Measurements from ENCODE around the gene MED1.

The MED1 gene

DNA sequence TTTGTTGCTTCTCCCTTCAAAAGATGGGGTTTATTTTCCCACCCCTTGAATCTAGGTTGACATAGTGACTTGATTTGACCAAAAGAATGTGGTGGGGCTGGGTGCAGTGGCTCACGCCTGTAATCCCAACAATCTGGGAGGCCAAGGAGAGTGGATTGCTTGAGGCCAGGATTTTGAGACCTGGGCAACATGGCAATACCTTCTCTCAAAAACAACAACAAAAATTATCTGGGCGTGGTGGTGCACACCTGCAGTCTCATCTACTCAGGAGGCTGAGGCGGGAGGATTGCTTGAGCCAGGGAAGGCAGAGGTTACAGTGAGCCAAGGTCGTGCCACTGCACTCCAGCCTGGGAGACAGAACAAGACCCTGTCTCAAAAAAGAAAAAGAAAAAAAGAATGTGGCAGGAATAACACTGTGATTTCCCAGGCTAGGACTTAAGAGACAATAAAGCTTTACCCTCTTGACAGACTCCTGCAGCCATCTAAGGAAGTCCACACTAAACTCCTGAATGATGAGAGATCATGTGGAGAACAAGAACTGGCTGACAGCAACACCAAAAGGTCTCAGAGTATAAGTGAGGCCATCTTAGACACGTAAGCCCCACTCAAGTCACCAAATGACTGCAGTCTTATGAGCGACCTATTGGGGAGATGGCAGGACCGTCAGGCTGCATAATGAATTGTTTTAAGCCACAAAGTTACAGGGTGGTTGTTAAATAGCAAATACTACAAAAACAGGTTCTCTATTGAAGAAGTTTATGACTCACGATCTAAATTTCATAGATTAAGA, 86.6 kb downstream of the MED1 start:
- Histone ChIP-seq H3K9me3 (ENCODE audit: control insufficient read depth, insufficient read depth, low read length) (no peaks in the 10 kb centered on the region), H3K9me2 (replicated peaks; ENCODE audit: control insufficient read depth, low read length) (no peaks in the 10 kb centered on the region), H3K4me3 (ENCODE audit: low read length) (no peak overlapping the region), H3K27ac (ENCODE audit: low read depth, low read length) (no peak overlapping the region), H3K36me3 (ENCODE audit: control insufficient read depth, low read length) (no peaks in the 10 kb centered on the region), H3F3A (ENCODE audit: control insufficient read depth, insufficient read depth) (no peaks in the 10 kb centered on the region; the same call in 1 of the 2 replicates), H4K20me1 (ENCODE audit: control insufficient read depth, insufficient read depth, low read depth, low read length) (no peaks in the 10 kb centered on the region), H3K4me1 (ENCODE audit: control insufficient read depth, low read length) (peaks cover 5% of the 10 kb centered on the region), H3K4me2 (ENCODE audit: low read length) (no peak overlapping the region), H3K79me2 (ENCODE audit: control insufficient read depth, low read length) (no peaks in the 10 kb centered on the region), H3K27me3 (ENCODE audit: control insufficient read depth, low read length) (no peaks in the 10 kb centered on the region)
- TF ChIP-seq, protein P1, sequence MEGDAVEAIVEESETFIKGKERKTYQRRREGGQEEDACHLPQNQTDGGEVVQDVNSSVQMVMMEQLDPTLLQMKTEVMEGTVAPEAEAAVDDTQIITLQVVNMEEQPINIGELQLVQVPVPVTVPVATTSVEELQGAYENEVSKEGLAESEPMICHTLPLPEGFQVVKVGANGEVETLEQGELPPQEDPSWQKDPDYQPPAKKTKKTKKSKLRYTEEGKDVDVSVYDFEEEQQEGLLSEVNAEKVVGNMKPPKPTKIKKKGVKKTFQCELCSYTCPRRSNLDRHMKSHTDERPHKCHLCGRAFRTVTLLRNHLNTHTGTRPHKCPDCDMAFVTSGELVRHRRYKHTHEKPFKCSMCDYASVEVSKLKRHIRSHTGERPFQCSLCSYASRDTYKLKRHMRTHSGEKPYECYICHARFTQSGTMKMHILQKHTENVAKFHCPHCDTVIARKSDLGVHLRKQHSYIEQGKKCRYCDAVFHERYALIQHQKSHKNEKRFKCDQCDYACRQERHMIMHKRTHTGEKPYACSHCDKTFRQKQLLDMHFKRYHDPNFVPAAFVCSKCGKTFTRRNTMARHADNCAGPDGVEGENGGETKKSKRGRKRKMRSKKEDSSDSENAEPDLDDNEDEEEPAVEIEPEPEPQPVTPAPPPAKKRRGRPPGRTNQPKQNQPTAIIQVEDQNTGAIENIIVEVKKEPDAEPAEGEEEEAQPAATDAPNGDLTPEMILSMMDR (IDR thresholded peaks at IDR 0.05; ENCODE audit: low read depth, low read length, poor library complexity, severe bottlenecking), result no peak
- TF ChIP-seq EZH2phosphoT487 (IDR thresholded peaks at IDR 0.05; ENCODE audit: borderline replicate concordance, low read length), result no peak

DNA sequence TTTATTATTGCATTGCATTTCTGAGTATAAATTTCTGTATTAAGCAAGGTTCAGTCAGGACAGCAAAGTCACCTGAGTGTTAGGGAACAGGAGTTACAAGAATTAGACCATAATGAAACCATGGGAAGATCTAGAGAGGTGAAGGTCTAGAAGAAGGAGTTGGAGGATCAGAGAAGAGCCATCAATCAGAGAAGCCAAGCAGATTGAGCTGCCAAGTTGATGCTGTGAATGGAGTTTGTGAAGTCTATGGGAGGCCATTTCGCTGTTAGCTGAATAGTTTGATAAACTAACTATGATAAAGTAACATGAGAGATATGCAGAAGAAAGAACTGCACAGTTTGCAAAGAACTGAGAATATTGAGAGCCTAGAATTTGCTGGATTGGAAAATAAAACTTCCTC, 90.0 kb downstream of the MED1 start:
- H3K36me3 ChIP-seq (ENCODE audit: control insufficient read depth, low read length), result no peaks in the 10 kb centered on the region
- no peaks in the 10 kb centered on the region for H3K79me2 ChIP-seq (ENCODE audit: control insufficient read depth, low read length)

DNA sequence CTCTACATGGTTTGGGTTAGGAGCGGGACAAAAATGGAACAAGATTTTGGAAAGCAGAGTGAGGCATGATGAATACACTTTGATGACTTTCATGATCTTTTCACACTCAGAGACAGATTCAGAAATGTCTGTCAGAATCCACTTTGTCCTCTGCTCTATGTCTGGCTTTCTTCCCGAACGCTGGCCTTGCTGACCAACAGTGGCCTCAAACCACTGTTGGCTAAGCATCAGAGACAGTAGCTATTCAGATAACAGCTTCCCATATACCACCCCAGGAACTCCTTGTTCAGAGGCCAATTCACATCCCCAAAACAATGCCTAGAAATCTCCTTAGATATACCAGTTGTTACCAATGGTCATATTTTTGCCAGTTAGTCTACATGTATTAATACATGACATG, 90.5 kb downstream of the MED1 start:
- no peak overlapping the region for H3K27ac ChIP-seq (ENCODE audit: low read depth, low read length)
- H3K9me3 ChIP-seq (ENCODE audit: control insufficient read depth, insufficient read depth, low read length), result no peaks in the 10 kb centered on the region
- no peaks in the 10 kb centered on the region; the same call in 1 of the 2 replicates for H3F3A ChIP-seq (ENCODE audit: control insufficient read depth, insufficient read depth)
- H3K4me3 ChIP-seq (ENCODE audit: low read length), result no peak overlapping the region
- no peaks in the 10 kb centered on the region for H3K9me2 ChIP-seq (replicated peaks; ENCODE audit: control insufficient read depth, low read length)
- H3K27me3 ChIP-seq (ENCODE audit: control insufficient read depth, low read length), result no peaks in the 10 kb centered on the region
- peaks cover under 1% of the 10 kb centered on the region for H3K4me1 ChIP-seq (ENCODE audit: control insufficient read depth, low read length)
- no peaks in the 10 kb centered on the region for H4K20me1 ChIP-seq (ENCODE audit: control insufficient read depth, insufficient read depth, low read depth, low read length)
- H3K79me2 ChIP-seq (ENCODE audit: control insufficient read depth, low read length), result no peaks in the 10 kb centered on the region
- H3K36me3 ChIP-seq (ENCODE audit: control insufficient read depth, low read length), result no peaks in the 10 kb centered on the region
- TF ChIP-seq EZH2phosphoT487 (IDR thresholded peaks at IDR 0.05; ENCODE audit: borderline replicate concordance, low read length), result no peak
- TF ChIP-seq, protein P1 (IDR thresholded peaks at IDR 0.05; ENCODE audit: low read depth, low read length, poor library complexity, severe bottlenecking), result no peak
- H3K4me2 ChIP-seq (ENCODE audit: low read length), result no peak overlapping the region

More for the DNA sequence above, 90.0 kb downstream of the MED1 start:
- H3K4me2 ChIP-seq (ENCODE audit: low read length), result no peak overlapping the region
- peaks cover 5% of the 10 kb centered on the region for H3K4me1 ChIP-seq (ENCODE audit: control insufficient read depth, low read length)
- H3F3A ChIP-seq (ENCODE audit: control insufficient read depth, insufficient read depth), result no peaks in the 10 kb centered on the region; the same call in 1 of the 2 replicates
- H4K20me1 ChIP-seq (ENCODE audit: control insufficient read depth, insufficient read depth, low read depth, low read length), result no peaks in the 10 kb centered on the region
- no peak overlapping the region for H3K27ac ChIP-seq (ENCODE audit: low read depth, low read length)
- TF ChIP-seq EZH2phosphoT487 (IDR thresholded peaks at IDR 0.05; ENCODE audit: borderline replicate concordance, low read length), result no peak
- TF ChIP-seq, protein P1 (IDR thresholded peaks at IDR 0.05; ENCODE audit: low read depth, low read length, poor library complexity, severe bottlenecking), result no peak
- no peaks in the 10 kb centered on the region for H3K27me3 ChIP-seq (ENCODE audit: control insufficient read depth, low read length)
- H3K4me3 ChIP-seq (ENCODE audit: low read length), result no peak overlapping the region
- H3K9me3 ChIP-seq (ENCODE audit: control insufficient read depth, insufficient read depth, low read length), result no peaks in the 10 kb centered on the region
- H3K9me2 ChIP-seq (replicated peaks; ENCODE audit: control insufficient read depth, low read length), result no peaks in the 10 kb centered on the region

All from DOHH2 (cell line).